ENCODE measurements around the gene LNP1.

GRCh38 chr3:100416176-100416575, 14.8 kb downstream of the LNP1 start:
- no peak for TF ChIP-seq CTCF (IDR thresholded peaks at IDR 0.05)
- TF ChIP-seq POLR2A (IDR thresholded peaks at IDR 0.05), result no peak
- TF ChIP-seq POLR2AphosphoS5 (IDR thresholded peaks at IDR 0.05), result no peak
- no peak for TF ChIP-seq EP300 (IDR thresholded peaks at IDR 0.05)
